Skeletal muscle satellite cell (primary cell): ENCODE results near the gene CNPY2. TPM values are rescaled to one million over a fixed set of nuclear protein-coding genes. Genes with fewer than 3 reads are reported as not detected.
"Not testable (repeated sequence)": the region's sequence is repeated elsewhere in the genome, so short reads cannot be mapped to it uniquely, and the experiment has no call there.

Experiments
- H3K27me3 ChIP-seq: 2 replicates; pipeline ENCODE4 v1.7.0; 2013; ENCODE audit warnings: low read length; ENCODE audit not compliant: control insufficient read depth, insufficient read depth
- H3K36me3 ChIP-seq: 2 replicates; pipeline ENCODE4 v1.7.0; 2013; ENCODE audit warnings: mild to moderate bottlenecking, control low read depth, low read length; ENCODE audit not compliant: insufficient read depth
- H3K4me1 ChIP-seq: 2 replicates; pipeline ENCODE4 v1.7.0; 2013; ENCODE audit warnings: low read length; ENCODE audit not compliant: control insufficient read depth, insufficient read depth
- H3K4me2 ChIP-seq: 2 replicates; pipeline ENCODE4 v1.7.0; 2013; ENCODE audit warnings: mild to moderate bottlenecking, low read length
- H3K4me3 ChIP-seq: 2 replicates; pipeline ENCODE4 v1.7.0; 2013; ENCODE audit warnings: low read length
- H3K9ac ChIP-seq: 2 replicates; pipeline ENCODE4 v1.7.0; 2013; ENCODE audit warnings: mild to moderate bottlenecking, low read depth, low read length, moderate library complexity
- H3K9me3 ChIP-seq: replicated peaks from 2 replicates; pipeline ENCODE4 v1.7.0; 2013; ENCODE audit warnings: mild to moderate bottlenecking, control low read depth, low read length
- total RNA-seq: library from RNA; depleted of rRNA; stranded (reverse); fragments of >200 nt; gene quantifications from 2 replicates; pipeline ENCODE4 v1.2.3, GENCODE V29; 2012; rRNA removed

CNPY2 gene
- total RNA-seq: 83.4 and 91.0 TPM in 2 replicates

DNA sequence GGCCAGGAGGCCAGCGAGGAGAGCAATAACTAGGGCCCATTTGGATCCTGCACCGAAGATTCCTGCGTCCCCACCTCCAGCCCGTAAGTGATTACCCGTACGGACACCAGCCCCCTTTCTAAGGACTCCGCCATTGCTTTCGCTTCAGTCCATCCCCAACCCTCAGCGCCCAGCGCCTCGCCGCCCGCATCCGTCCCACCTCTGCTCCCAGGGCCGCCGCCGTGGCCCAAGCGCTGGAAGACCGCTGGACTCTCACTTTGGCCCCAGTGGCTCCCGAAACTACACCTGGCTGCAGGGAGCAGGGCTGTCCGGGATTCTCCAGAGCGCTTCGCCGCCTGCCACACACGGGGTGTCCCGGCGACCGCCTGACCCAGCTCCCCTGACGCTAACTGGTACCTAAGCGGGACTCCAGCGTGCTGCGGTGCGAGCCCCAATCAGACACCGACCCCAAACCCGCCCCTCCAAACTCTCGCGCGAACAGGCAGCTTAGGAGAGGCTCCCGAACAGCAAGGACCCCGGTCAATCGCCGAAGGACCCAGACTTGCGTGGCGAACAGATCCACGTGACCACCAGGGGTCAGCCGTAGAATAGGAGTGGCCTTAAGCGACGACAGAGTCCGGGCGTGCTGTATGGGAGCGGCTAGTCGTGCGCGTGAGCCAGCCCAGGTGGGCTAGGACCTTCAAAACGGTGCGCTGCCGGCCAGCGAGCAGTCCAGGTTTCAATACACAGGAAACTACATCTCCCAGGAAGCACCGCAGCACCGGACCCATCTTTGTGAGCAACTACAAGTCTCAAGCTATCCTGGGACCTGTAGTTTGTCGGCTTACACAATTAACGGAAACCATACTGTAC, at the start of gene CNPY2:
CNPY2 (minus strand) TSS at position 367 of the 852 bp plus-strand sequence. CDS start 771 bp downstream, outside the sequence.
- H3K4me2 ChIP-seq: peak within 1 kb of the TSS; percentile 83
- no peaks in the 10 kb centered on the region for H3K9me3 ChIP-seq
- H3K4me1 ChIP-seq: peaks cover 14% of the 10 kb centered on the region
- H3K9ac ChIP-seq: peak within 1 kb of the TSS; percentile 96
- H3K4me3 ChIP-seq: peak within 1 kb of the TSS; percentile 95
- H3K27me3 ChIP-seq: no peaks in the 10 kb centered on the region
- H3K36me3 ChIP-seq: peaks cover 14% of the 10 kb centered on the region

GRCh38 chr12:56362130-56363059, 46.6 kb upstream of the CNPY2 start, which contains the start of gene APOF:
TSS of gene APOF (minus strand) at chr12:56362857. CDS start at chr12:56362745, 112 bp downstream.
- Histone ChIP-seq H3K9ac (no peak within 1 kb of the TSS), H3K4me1 (peaks cover 18% of the 10 kb centered on the region), H3K36me3 (no peaks in the 10 kb centered on the region), H3K9me3 (no peaks in the 10 kb centered on the region), H3K4me3 (no peak within 1 kb of the TSS), H3K27me3 (no peaks in the 10 kb centered on the region), H3K4me2 (no peak within 1 kb of the TSS)

- Histone ChIP-seq H3K27me3 (no peaks in the 10 kb centered on the region), H3K9ac (no peak overlapping the region), H3K4me1 (peaks cover 18% of the 10 kb centered on the region), H3K9me3 (no peaks in the 10 kb centered on the region), H3K36me3 (no peaks in the 10 kb centered on the region), H3K4me2 (no peak overlapping the region), H3K4me3 (no peak overlapping the region)
Measured at GRCh38 chr12:56361487-56362129, 45.8 kb upstream of the CNPY2 start.

DNA sequence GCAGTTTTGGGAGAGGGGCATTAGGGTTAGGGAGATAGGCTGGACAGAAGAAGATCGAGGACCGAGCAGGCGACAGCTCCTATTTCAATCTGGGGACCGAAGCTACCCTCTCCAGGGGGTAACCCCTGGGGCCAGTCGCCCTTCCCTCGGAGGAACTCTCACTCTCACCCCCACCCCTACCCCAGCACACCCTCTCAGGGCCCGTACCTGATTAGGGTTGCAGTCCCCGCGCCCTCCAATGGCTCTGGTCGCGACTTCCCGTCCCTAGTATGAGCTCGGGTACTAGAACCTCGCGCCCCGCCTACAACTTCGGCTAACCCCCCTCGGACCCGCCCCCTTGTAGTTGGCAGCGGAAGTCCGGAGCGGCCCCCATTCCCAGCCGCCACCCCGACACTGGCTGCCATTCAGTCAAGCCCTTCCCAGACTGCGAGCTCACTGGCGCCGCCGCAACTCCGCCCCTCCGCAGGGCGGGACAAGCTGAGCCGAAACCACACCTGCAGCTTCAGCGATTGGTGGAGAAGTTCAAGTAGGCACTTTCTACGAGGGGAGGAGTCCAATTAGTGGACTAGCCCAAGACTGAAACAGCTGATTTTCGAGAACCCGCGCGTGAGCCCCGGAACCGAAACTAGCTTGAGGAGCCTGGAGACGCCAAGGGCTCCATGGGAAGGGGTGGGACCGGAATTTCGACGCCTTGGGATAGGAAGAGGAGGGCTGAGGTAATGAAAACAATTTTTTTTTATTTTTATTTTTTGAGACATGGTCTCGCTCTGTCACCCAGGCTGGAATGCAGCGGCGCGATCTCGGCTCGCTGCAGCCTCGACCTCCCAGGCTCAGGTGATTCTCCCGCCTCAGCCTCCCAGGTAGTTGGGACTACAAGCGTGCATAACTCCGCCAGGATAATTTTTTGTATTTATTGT, 44.3 kb upstream of the CNPY2 start, which contains the start of gene STAT2:
STAT2 (minus strand) TSS at position 257 of the 917 bp plus-strand sequence. CDS start 3,536 bp downstream, outside the sequence.
- H3K9ac ChIP-seq: peak within 1 kb of the TSS; percentile 94
- H3K27me3 ChIP-seq: no peaks in the 10 kb centered on the region
- peak within 1 kb of the TSS; percentile 90 for H3K4me2 ChIP-seq
- no peaks in the 10 kb centered on the region for H3K9me3 ChIP-seq
- H3K4me3 ChIP-seq: peak within 1 kb of the TSS; percentile 85
- H3K36me3 ChIP-seq: peaks cover 13% of the 10 kb centered on the region
- peaks cover 18% of the 10 kb centered on the region for H3K4me1 ChIP-seq

DNA sequence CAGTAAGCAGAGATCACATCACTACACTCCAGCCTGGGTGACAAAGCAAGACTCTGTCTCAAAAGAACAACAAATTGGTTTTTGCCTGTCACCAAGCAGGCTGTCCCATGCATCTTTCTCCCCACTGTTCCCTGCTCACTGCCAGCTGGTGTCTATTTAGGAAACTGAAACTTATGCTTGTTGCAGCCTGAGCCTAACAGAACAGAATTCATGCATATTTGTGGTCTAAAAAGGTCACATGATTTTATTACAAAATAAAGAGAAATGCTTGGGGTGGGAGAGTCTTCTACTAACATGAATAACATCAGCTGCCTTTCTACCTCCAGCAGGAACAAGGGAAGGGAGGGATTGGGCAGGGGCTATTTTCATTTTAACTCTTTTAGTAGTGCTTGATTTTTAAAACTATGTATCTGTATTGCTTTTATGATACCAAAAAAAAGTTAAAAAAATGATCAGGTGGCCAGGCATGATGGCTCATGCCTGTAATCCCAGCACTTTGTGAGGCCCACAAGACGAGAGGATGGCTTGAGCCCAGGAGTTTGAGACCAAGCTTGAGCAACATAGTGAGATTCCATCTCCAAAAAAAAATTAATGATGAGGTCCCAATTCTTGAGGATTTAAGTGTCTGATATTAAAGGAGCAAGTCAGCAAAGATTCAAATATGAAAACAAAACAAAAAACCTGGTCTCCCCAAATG, 43.2 kb upstream of the CNPY2 start:
- Histone ChIP-seq H3K4me3 (peak overlapping the region; percentile 85), H3K9me3 (no peaks in the 10 kb centered on the region), H3K4me1 (peaks cover 18% of the 10 kb centered on the region), H3K9ac (peak overlapping the region; percentile 94), H3K27me3 (no peaks in the 10 kb centered on the region), H3K36me3 (peaks cover 24% of the 10 kb centered on the region), H3K4me2 (peak overlapping the region; percentile 90)

- no peaks in the 10 kb centered on the region for H3K27me3 ChIP-seq
- H3K4me3 ChIP-seq: no peak overlapping the region
- no peaks in the 10 kb centered on the region for H3K9me3 ChIP-seq
- H3K4me2 ChIP-seq: no peak overlapping the region
- no peaks in the 10 kb centered on the region for H3K4me1 ChIP-seq
- peaks cover 76% of the 10 kb centered on the region for H3K36me3 ChIP-seq
- no peak overlapping the region for H3K9ac ChIP-seq
Measured at GRCh38 chr12:56351325-56351724, 35.5 kb upstream of the CNPY2 start.

GRCh38 chr12:56350662-56351061, 34.9 kb upstream of the CNPY2 start:
- H3K27me3 ChIP-seq: no peaks in the 10 kb centered on the region
- peaks cover 76% of the 10 kb centered on the region for H3K36me3 ChIP-seq
- H3K4me2 ChIP-seq: no peak overlapping the region
- H3K9me3 ChIP-seq: no peaks in the 10 kb centered on the region
- no peaks in the 10 kb centered on the region for H3K4me1 ChIP-seq
- no peak overlapping the region for H3K9ac ChIP-seq
- H3K4me3 ChIP-seq: no peak overlapping the region

DNA sequence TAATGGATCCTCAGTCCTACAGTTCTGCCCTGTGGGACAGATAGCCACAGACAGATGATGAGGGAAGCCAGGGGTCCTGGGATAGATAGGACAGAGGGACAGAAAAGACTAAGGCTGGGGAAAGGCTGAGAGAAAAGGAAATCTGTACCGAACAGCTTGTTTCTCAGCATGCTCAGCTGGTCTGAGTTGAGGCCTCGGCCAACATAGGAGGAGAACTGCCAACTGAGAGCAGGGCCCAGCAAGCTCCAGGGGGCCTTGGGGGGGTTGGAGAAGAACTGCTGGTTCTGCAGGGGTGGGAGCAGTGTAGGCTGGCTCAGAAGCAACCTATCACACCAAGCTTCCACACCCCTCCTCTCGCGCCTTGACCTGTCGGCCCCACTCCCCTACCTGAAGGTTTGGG, 33.0 kb upstream of the CNPY2 start:
- Histone ChIP-seq H3K4me1 (no peaks in the 10 kb centered on the region), H3K4me2 (no peak overlapping the region), H3K9ac (no peak overlapping the region), H3K36me3 (peaks cover 68% of the 10 kb centered on the region), H3K4me3 (no peak overlapping the region), H3K9me3 (no peaks in the 10 kb centered on the region), H3K27me3 (no peaks in the 10 kb centered on the region)

DNA sequence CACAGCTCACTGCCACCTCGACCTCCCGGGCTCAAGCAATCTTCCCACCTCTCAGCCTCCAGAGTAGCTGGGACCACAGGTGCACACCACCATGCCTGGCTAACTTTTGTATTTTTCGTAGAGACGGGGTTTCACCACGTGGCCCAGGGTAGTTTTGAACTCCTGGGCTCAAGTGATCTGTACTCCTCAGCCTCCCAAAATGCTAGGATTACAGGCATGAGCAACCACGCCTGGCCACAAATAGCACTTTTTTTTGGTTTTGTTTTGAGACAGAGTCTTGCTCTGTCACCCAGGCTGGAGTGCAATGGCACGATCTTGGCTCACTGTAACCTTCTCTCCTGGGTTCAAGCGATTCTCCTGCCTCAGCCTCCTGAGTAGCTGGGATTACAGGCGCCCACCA, 31.5 kb upstream of the CNPY2 start:
- not testable (repeated sequence) for H3K4me2 ChIP-seq, H3K27me3 ChIP-seq, H3K9ac ChIP-seq, H3K4me3 ChIP-seq, H3K4me1 ChIP-seq, H3K9me3 ChIP-seq
- H3K36me3 ChIP-seq: peaks cover 77% of the 10 kb centered on the region

DNA sequence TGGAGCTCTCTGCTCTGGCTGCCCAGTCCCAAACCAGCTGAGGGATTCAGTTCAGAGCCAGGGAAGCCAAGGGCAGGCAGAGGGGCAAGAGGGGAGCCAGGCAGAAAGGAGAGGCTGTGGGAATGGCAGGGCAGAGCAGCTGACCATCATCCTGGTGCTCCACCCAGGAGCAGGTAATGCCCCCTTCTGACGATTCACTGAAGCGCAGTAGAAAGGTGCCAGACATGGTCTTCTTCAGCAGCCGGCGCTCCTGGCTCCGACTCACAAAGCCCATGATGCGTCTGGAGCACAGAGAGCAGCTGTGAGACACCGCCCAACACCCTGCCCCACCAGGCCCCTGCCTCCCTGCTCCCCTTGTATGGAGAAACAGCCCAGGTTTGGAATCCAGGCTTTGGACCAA, 30.9 kb upstream of the CNPY2 start:
- no peaks in the 10 kb centered on the region for H3K9me3 ChIP-seq
- H3K4me2 ChIP-seq: no peak overlapping the region
- no peak overlapping the region for H3K4me3 ChIP-seq
- no peak overlapping the region for H3K9ac ChIP-seq
- H3K4me1 ChIP-seq: no peaks in the 10 kb centered on the region
- H3K36me3 ChIP-seq: peaks cover 80% of the 10 kb centered on the region
- no peaks in the 10 kb centered on the region for H3K27me3 ChIP-seq
